HG03469 (cell line): ENCODE results near the gene OSBPL2.

Experiments used
- ATAC-seq: cut with Tn5 transposase; IDR thresholded peaks from one replicate; pipeline ENCODE4 v1.9.1; 2021; ENCODE audit warnings: mild to moderate bottlenecking, moderate library complexity, moderate number of reproducible peaks; ENCODE audit not compliant: unreplicated experiment

Gene OSBPL2

GRCh38 chr20:62220666-62221568, 17.4 kb upstream of the OSBPL2 start:
- no peak for ATAC-seq

DNA sequence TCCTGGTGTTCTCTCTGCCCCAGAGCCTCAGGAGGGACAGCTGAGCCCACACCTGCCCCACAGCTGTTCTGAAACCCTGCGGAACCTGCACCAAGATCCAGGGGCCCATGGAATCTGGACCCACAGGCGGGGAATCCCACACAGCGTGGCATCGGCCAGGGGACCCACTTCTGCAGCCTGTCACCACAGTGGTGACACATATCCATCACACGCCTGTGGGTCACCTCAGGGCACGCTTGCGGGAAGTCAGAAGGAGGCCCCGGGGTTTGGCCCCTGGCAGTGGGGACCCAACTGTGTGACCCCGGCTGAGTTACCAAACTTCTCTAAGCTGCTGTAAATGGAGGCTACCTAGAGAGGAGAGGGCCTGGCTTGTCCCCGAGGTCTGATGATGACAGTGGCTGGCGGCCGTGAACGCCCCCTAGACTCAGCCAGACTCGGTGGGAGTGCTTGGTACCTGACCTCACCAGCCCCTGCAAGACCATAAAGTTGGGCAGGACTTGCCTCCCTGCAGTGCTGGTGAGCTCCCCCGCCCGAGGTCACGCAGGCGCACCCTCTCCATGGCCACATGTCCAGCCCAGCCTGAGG, 16.0 kb upstream of the OSBPL2 start:
- ATAC-seq, result no peak

- no peak for ATAC-seq
Measured at GRCh38 chr20:62222972-62223371, 15.3 kb upstream of the OSBPL2 start.

DNA sequence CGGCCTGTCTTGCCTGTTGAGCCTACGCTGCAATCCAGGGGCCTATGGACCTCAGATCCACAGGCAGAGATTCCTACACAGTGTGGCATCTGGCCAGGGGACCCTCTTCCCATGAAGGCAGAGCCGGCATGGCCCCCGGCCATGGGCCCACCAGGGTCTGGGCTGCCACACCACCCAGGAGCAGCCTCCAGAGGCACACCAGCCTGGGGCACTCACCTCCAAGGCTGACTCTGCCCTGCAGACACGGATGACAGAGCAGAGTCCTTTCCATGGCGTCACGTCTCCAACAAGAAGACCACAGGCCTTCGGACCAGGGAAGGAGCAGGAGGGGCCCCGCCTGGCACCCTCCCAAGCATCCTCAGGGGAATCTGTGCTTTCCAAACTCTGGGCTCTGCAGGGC, 14.8 kb upstream of the OSBPL2 start:
- ATAC-seq, result no peak

- ATAC-seq, result no peak
Measured at GRCh38 chr20:62224113-62224855, 14.0 kb upstream of the OSBPL2 start.

DNA sequence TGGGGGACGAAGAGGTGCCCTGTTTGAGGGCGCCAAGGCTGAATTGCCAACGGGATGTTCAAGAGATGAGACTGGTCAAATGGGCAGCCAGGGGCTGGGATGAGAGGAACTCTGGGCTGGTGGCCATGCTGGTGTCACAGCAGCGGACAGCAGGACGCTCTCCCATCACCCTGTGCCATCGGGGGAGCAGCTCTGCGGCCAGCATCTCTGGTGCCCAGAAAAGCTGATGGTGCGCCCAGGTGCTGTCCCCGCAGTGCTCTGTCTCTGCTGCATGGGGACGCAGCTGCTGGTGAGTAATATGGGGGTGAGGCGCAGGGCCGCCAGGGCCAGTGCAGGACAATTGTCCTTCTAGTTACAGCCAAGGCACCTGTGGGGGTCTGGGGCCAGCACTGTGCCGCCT, 13.3 kb upstream of the OSBPL2 start:
- ATAC-seq, result no peak

GRCh38 chr20:62225820-62226635, 12.3 kb upstream of the OSBPL2 start:
- no peak for ATAC-seq

DNA sequence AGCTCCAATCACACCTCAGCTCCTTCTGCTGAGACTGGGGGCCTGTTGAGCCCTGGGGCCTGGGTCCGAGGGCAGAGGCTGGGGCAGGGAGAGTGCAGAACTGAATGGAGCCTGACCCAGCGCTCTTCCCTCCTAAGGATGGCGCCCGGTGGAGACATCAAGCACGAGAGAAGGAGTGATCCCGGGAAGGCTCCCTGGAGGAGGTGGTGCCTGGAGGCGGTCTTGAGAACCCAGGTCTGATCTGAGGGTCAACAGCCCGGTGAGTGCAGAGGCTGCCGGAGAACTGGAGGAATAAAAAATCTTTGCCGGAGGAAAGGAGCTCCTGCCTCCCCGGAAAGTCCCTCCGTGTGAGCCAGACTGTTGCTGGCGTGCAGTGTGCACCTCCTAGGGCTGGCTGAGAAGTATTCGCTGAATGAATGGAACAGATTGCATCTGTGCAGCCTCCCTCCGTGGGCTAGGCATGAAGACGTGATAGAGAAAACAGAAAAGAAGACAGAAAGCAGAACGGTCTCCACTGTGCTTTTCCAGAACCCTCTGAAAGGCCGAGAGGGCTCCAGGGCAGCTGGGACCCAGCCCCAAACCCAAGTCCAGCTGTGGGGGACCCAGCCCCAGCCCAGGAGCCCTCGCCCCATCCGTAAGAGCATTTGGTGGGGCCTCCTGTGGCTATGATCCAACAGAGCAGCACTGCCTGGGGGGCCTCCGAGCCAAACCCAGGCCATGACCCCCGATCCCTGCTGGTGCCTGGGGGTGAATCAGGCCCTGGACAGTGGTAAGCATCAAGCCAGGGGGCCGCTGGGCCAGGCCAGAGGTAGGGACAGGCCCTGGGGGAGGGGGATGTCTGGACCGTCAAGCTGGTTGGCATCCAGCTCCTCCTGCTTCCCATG, 11.4 kb upstream of the OSBPL2 start:
- no peak for ATAC-seq

DNA sequence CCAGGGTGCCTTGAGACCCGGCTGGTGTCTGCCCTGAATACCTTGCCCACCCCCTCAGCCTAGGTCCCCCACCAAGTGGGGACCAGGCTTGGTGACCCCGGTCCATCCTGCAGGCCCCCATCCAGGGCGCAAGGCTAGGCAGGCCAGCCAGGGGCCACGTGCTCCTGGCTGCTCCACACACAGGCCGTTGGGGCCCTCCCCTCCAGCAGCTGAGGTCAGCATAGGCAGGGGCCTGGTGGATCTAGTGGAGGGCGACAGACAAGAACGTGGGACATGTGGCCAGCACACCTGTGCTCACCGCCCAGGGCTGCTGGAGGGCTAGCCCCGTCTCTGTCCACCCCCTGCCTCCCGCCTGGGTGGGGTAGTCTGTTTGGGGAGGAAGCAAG, 10.7 kb upstream of the OSBPL2 start:
- no peak for ATAC-seq

DNA sequence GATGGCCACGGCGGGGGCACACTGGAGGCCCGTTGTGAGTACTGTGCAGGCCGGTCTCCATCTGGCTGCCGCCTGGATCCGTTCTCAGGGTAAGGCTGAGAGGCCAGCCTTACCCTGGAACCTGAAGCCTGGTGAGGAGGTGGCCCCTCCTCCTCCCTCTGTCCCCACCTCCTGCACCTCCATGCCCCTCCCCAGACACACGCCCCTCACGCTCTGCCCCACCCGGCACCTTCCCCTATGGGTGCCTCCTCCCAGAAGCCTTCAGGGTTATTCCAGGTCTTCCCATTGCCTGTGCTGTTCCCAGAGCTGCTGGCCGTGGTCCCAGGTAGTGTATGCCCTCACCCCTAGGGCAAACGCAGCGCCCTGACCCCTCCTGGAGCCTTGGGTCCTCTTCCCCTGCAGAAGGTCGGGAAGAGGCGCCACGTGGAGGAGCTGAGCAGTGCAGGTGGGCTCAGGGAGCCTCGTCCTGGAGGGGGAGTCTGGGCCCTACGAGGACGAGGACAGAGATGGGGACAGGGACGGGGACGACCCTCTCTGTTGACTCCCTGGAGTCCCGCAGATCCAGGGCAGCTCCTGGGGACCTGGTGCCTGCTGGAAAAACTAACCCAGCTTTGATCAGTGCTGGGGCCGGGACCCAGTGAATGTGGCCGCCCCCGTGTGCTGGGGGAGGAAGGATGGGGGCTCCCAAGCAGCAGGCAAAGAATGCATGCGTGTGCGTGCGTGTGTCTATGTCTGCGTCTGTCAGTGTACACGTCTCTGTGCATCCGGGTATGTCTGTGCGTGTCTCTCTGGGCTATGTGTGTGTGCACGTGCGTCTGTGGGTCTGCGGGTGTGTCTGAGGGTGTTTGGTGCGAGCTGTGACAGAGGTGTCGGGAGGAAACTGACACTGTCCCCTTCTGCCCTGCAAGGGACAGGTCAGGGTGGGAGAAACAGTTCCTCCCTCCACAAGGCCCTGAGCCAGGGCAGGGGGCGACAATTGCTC, 10.1 kb upstream of the OSBPL2 start:
- no peak for ATAC-seq

DNA sequence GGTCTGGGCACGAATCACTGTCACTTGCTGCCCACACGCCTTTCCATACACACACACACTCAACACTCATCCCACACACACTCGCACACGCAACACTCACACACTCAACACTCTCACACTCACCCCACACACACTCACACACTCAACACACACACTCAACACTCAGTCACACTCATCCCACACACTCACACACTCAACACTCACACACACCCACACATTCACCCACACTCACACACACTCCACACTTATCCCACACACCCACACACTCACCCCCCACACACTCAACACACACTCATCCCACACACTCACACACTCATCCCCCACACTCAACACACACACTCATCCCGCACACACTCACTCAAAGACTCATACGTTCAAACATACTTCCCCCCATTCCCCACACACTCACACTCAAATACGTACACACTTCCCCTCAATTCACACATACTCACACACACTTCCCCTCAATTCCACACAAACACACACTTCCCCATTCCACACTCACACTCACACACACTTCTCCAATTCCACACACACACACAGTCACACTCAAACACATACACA, 9.3 kb upstream of the OSBPL2 start:
- no peak for ATAC-seq

DNA sequence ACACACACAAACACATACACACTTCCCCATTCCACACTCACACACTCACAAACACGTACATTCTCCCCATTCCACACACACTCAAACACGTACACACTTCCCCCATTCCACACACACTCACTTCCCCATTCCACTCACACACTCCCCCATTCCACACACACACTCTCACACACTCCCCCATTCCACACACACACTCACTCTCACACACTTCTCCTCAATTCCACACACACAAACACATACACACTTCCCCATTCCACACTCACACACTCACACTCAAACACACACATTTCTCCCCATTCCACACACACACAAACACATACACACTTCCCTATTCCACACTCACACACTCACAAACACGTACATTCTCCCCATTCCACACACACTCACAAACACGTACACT, 8.7 kb upstream of the OSBPL2 start:
- no peak for ATAC-seq

DNA sequence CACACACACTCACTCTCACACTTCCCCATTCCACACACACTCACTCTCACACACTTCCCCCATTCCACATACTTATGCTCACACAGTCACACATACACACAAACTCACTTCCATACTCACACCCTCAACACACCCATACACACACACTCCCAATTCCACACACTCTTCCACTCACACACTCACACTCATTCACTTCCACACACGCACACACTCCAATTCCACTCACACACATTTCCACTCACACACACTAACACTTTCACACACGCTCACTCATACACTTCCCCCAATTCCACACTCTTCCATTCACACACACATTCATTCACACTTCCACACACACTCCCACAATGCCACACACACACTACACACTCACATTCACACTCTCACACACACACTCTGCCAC, 8.0 kb upstream of the OSBPL2 start:
- ATAC-seq, result no peak

DNA sequence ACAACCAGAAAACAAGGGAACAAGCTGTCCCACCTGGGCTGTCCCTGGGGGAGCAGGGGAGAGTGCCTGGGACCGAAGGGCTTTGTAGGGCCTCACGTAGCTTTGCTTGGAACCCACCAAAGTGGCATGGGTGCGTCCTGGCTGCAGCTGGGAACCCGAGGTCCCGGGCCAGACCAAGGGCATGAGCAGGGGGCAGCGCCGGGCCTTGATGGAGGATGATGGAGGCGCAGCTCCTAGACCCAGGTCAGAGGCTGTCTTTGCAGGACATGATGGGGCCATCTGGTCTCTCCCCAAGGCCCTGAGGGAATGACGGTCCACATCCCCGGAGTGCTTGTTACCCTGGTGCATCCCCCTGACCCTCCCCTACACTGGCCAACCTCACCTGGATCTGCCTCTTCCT, 7.6 kb upstream of the OSBPL2 start:
- no peak for ATAC-seq

DNA sequence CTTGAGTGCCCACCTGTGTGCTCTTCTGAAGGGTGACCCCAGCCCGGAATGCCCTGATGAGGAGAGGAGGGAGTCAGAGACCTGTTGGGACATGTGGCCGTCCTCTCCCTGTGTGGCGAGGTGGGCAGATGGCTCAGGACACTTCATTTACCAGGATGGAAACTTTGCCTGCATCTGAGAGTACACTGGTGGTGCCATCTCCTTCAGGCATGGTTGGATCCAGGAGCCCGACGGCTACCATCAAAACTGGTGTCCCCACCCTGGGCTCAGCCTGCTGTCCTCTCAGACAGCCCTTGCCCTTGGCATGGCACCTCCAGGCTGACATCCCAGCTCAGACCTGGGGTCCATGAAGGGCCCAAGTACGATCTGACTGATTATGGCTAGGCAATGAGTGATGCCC, 7.0 kb upstream of the OSBPL2 start:
- ATAC-seq, result no peak

DNA sequence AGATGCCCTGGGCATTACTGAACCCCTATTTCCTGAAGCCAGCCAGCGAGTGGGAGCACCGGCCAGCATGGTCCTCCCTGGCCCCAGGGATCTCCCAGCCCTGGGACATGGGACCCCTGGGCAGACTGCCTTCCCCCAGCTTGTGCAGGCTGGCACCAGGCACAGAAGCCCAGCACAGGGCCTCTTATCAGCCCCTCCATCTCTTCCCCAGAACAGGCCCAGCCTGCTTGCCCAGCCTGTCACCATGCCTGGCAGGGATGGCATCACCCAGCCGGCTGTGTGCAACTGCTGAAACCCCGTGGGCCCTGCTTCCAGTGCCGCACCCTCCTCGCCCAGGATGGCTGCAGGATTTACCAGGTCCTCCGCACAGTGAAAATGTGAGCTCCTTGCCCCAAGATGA, 6.1 kb upstream of the OSBPL2 start:
- ATAC-seq, result no peak

DNA sequence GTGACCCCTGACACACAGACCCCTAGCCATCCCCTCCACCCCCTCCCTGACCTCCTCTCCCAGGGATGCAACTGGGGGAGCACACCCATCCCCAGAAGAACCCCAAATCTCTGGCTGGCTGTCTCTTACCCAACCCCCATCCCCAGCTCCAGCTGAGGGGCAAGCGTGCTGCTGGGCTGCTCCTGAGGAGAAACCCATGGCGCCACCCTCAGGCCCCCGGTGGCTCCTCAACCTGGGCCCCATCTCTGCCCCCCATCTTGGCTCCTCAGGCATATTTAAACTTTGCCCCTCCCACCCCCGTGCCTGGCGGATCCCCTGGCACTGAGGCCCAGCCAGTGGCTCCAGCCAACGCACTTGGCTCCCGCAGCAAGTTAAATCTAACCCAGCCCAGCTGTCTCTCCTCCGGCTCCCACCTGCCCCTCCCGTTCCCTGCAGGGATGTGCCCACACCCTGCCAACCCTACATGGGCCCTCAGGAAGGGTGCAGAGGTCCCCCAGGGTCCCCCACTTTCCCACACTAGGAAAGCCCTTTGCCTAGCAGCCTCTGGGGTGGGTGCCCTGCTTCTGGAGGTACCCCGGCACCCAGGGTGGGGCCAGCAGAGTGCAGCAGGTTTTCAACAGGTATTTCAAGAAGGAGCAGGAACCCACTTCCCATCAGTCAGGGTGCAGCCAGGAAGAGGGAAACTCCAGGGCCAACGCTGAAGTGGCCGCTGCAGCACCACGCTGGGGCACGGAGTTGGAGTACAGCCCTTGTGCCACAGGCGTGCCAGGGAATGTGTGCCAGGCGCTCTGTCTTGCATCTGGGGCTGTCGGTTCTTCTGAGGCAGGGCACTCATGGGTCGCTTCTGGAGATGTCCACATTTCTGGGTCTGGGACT, 5.3 kb upstream of the OSBPL2 start:
- no peak for ATAC-seq

GRCh38 chr20:62233684-62234083, 4.6 kb upstream of the OSBPL2 start:
- no peak for ATAC-seq
